Activated B cell treated with CpG ODN at 0.5 μM for 24 hours (primary cell): ENCODE data around the gene SLC5A2. TPM values are rescaled to one million over a fixed set of nuclear protein-coding genes. Genes with fewer than 3 reads are reported as not detected.

Source experiments
- ATAC-seq: fragments of 200-7000 bp; cut with Tn5 transposase; one replicate; pipeline ENCODE4 v1.10.0; 2021; ENCODE audit warnings: low read depth, mild to moderate bottlenecking, moderate library complexity
- CTCF ChIA-PET: fragments of 350-600 bp; sonication (Branson Sonifier 250); formaldehyde crosslinking; loops from one replicate; lab custom pipeline; 2021; ENCODE audit warnings: antibody characterized with exemption; lab: Charles Lee
- POLR2A ChIA-PET: fragments of 350-600 bp; sonication (Branson Sonifier 250); formaldehyde crosslinking; loops from one replicate; lab custom pipeline; 2021; ENCODE audit warnings: antibody characterized with exemption; lab: Charles Lee
- DNase-seq: peaks from one replicate; pipeline ENCODE4 v3.0.0; 2022
- H3K27ac Mint-ChIP-seq: one replicate; pipeline ENCODE4 v1.8.0; 2020; ENCODE audit warnings: mixed read lengths
- H3K27me3 Mint-ChIP-seq: one replicate; pipeline ENCODE4 v1.8.0; 2021; ENCODE audit warnings: mixed read lengths
- H3K36me3 Mint-ChIP-seq: one replicate; pipeline ENCODE4 v1.8.0; 2021; ENCODE audit warnings: low read depth, mixed read lengths
- H3K4me1 Mint-ChIP-seq: one replicate; pipeline ENCODE4 v1.8.0; 2021; ENCODE audit warnings: mixed read lengths
- H3K4me3 Mint-ChIP-seq: one replicate; pipeline ENCODE4 v1.8.0; 2020; ENCODE audit warnings: mild to moderate bottlenecking, mixed read lengths
- H3K9me3 Mint-ChIP-seq: one replicate; pipeline ENCODE4 v1.8.0; 2020; ENCODE audit warnings: mixed read lengths
- CTCF ChIP-seq: fragments of 200-600 bp; IDR thresholded peaks from one replicate; pipeline ENCODE4 v1.8.0; 2022; ENCODE audit warnings: antibody characterized with exemption, mild to moderate bottlenecking
- intact Hi-C: fragments of 100-400 bp; cut with micrococcal nuclease; formaldehyde crosslinking; loops from one replicate; pipeline ENCODE4 v1.15.1; 2024
- total RNA-seq: library from RNA; stranded (reverse); gene quantifications from 2 replicates; pipeline ENCODE4 v1.2.3, GENCODE V29; 2022

Gene SLC5A2
- total RNA-seq, 1 donor from 2014 or later, result not detected

- POLR2A ChIA-PET, result interaction anchor here (0.6 to 3.7 kb wide), 13 partner anchors 8 to 503 kb away, joined by 3 to 33 read pairs (median 9); partner anchors contain the start of genes FUS, RUSF1, SETD1A and TGFB1I1
- Mint-ChIP-seq H3K9me3 (no peaks in the 10 kb centered on the region), H3K4me3 (peak overlapping the region; percentile 84), H3K36me3 (peaks cover 36% of the 10 kb centered on the region), H3K27ac (no peak overlapping the region), H3K27me3 (no peaks in the 10 kb centered on the region), H3K4me1 (peaks cover 40% of the 10 kb centered on the region)
- ATAC-seq (no peak), DNase-seq (no peak)
- no peak for TF ChIP-seq CTCF
- CTCF ChIA-PET, result interaction anchor here (0.9 to 2.3 kb wide), 6 partner anchors 9 to 387 kb away, joined by 3 to 5 read pairs (median 3); partner anchors contain the start of genes ZNF646 and ZNF668
- intact Hi-C loops, result no loop called here
These were observed 22.3 kb upstream of the SLC5A2 start for GRCh38 chr16:31460582-31461002.

- Mint-ChIP-seq H3K27me3 (no peaks in the 10 kb centered on the region), H3K4me1 (peaks cover 38% of the 10 kb centered on the region), H3K4me3 (no peak overlapping the region), H3K36me3 (peaks cover 37% of the 10 kb centered on the region), H3K9me3 (no peaks in the 10 kb centered on the region), H3K27ac (no peak overlapping the region)
- CTCF ChIA-PET, result interaction anchor here (0.9 to 2.3 kb wide), 5 partner anchors 9 to 387 kb away, joined by 3 to 5 read pairs (median 3); partner anchors contain the start of genes ZNF646 and ZNF668
- intact Hi-C loops, result no loop called here
- no peak for TF ChIP-seq CTCF
- DNase-seq, result no peak
- POLR2A ChIA-PET, result interaction anchor here (0.6 to 3.7 kb wide), 8 partner anchors 10 to 504 kb away, joined by 3 to 33 read pairs (median 10); partner anchors contain the start of genes FUS, RUSF1, SETD1A and TGFB1I1
- ATAC-seq, result no peak
These were observed 21.6 kb upstream of the SLC5A2 start for GRCh38 chr16:31461201-31461920.

GRCh38 chr16:31461921-31462804 lies 20.8 kb upstream of the SLC5A2 start:
- DNase-seq, result no peak
- CTCF ChIA-PET, result interaction anchor here (2.3 kb wide), 1 partner anchor 320 kb away, joined by 5 read pairs; no protein-coding TSS in a partner anchor
- no peak overlapping the region for H3K27ac Mint-ChIP-seq
- no peak for ATAC-seq
- H3K27me3 Mint-ChIP-seq, result no peaks in the 10 kb centered on the region
- intact Hi-C loops, result no loop called here
- peaks cover 36% of the 10 kb centered on the region for H3K4me1 Mint-ChIP-seq
- no peak overlapping the region for H3K4me3 Mint-ChIP-seq
- peaks cover 40% of the 10 kb centered on the region for H3K36me3 Mint-ChIP-seq
- no peaks in the 10 kb centered on the region for H3K9me3 Mint-ChIP-seq
- POLR2A ChIA-PET, result interaction anchor here (1.0 kb wide), 1 partner anchor 406 kb away, joined by 5 read pairs; no protein-coding TSS in a partner anchor
- no peak for TF ChIP-seq CTCF

GRCh38 chr16:31464348-31464769 lies 18.6 kb upstream of the SLC5A2 start:
- peaks cover 40% of the 10 kb centered on the region for H3K4me1 Mint-ChIP-seq
- no peak for TF ChIP-seq CTCF
- H3K27ac Mint-ChIP-seq, result no peak overlapping the region
- CTCF ChIA-PET, result no interaction called here
- intact Hi-C loops, result no loop called here
- no peaks in the 10 kb centered on the region for H3K9me3 Mint-ChIP-seq
- no peak for ATAC-seq
- H3K36me3 Mint-ChIP-seq, result peaks cover 33% of the 10 kb centered on the region
- H3K27me3 Mint-ChIP-seq, result no peaks in the 10 kb centered on the region
- no peak overlapping the region for H3K4me3 Mint-ChIP-seq
- no peak for DNase-seq
- POLR2A ChIA-PET, result no interaction called here
